GM19351 (cell line): ENCODE measurements around the gene SNRNP35.
A peak's percentile ranks its signal among the peaks of the same experiment; 100 is the strongest.
"Not testable (repeated sequence)": the region's sequence is repeated elsewhere in the genome, so short reads cannot be mapped to it uniquely, and the experiment has no call there.

Source experiments
- ATAC-seq: cut with Tn5 transposase; IDR thresholded peaks from one replicate; pipeline ENCODE4 v1.9.1; 2021; ENCODE audit warnings: mild to moderate bottlenecking, moderate library complexity; ENCODE audit not compliant: unreplicated experiment

The SNRNP35 gene

DNA sequence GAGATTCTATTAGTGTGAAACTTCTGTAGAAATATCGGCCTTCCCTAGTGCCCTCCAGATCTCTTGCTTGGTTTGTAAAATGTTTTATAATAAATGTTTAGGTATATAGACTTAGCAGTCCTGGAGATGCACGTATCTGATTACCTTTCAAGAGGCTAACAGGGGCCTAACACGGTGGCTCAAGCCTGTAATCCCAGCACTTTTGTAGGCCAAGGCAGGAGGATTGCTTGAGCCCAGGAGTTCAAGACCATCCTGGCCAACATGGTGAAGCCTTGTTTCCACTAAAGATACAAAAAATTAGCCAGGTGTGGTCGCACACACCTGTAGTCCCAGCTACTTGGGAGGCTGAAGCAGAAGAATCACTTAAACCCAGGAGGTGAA, 11.6 kb upstream of the SNRNP35 start:
- no peak for ATAC-seq

DNA sequence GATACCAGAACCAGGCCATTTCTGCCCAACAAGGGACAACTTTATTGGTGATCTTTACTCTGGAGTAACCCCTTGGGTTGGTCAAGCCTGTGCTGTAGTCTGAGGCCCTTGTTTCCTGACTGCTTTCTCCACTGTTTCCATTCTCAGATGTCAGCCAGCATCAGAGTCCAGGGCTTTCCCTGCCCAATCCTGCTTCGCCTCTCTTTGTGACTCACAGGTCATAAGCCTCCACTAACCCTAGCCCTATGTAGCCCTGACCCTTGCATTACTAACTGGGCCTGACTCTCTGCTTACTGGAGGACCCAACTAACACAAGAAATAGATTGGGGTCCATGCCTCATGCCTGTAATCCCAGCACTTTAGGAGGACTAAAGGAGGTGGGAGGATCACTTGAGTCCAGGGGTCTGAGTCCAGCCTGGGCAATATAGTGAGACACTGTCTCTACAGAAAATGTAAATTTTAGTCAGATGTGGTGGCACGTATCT, 8.6 kb upstream of the SNRNP35 start:
- no peak for ATAC-seq

GRCh38 chr12:123449856-123450255, 8.1 kb upstream of the SNRNP35 start:
- ATAC-seq: no peak

DNA sequence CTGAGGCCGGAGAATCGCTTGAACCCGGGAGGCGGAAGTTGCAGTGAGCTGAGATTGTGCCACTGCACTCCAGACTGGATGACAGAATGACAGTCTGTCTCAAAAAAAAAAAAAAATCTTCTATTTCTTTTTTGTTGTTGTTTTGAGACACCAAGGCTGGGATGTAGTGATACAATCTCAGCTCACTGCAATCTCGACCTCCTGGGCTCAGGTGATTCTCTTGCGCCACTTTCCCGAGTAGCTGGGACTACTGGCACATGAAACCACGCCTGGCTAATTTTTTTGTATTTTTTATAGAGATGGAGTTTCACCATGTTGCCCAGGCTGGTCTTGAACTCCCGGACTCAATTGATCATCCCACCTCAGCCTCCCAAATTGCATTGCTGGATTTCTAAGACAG, 7.3 kb upstream of the SNRNP35 start:
- ATAC-seq: no peak

DNA sequence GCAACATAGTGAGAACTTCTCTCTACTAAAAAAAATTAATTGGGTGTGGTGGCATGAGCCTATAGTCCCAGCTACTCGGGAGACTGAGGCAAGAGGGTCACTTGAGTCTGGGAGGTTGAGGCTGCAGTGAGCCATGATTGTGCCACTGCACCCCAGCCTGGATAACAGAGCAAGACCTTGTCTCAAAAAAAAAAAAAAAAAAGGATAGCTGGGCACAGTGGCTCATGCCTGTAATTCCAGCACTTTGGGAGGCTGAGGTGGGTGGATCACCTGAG, 5.7 kb upstream of the SNRNP35 start:
- ATAC-seq: not testable (repeated sequence)

DNA sequence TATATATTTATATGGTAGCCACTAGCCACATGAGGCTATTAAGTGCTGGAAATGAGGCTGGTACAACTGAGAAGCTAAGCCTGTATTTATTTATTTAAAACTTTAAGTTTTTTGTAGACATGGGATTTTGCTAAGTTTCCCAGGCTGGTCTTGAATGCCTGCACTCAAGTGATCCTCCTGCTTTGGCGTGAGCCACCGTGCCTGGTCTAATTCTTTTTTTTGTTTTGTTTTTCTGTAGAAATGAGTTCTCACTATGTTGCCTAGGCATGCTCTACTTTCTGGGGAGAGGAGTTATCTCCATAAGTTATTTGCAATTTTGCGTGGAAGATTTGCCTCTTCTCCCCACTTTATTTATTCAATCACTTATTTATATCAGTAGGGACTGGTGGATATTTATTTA, 4.8 kb upstream of the SNRNP35 start:
- ATAC-seq: no peak

- ATAC-seq: not testable (repeated sequence)
Measured at GRCh38 chr12:123463174-123463573, 5.2 kb downstream of the SNRNP35 start.

DNA sequence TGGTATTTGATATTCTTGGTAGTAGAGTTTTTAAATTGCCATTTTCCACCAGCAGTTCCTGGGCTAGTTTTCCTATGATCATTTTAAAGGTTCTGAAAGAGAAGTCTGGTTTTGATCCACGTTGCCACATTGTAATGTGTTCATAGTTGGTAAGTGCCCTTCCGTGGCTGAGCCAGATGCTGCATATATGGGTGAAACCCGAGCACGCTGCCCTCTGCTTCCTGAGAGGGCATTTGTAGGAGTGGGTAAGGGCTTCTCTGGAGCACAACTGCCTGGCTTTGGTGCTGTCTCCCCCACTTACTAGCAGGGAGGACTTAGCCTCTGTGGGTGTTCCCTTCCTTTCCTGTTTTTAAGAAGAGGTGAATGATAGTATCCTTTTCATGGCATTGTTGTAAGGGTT, 7.1 kb downstream of the SNRNP35 start:
- ATAC-seq: no peak

- ATAC-seq: peak; percentile 73
Measured at GRCh38 chr12:123468786-123469185, 10.8 kb downstream of the SNRNP35 start.

- no peak for ATAC-seq
Measured at GRCh38 chr12:123469978-123470377, 12.0 kb downstream of the SNRNP35 start.

DNA sequence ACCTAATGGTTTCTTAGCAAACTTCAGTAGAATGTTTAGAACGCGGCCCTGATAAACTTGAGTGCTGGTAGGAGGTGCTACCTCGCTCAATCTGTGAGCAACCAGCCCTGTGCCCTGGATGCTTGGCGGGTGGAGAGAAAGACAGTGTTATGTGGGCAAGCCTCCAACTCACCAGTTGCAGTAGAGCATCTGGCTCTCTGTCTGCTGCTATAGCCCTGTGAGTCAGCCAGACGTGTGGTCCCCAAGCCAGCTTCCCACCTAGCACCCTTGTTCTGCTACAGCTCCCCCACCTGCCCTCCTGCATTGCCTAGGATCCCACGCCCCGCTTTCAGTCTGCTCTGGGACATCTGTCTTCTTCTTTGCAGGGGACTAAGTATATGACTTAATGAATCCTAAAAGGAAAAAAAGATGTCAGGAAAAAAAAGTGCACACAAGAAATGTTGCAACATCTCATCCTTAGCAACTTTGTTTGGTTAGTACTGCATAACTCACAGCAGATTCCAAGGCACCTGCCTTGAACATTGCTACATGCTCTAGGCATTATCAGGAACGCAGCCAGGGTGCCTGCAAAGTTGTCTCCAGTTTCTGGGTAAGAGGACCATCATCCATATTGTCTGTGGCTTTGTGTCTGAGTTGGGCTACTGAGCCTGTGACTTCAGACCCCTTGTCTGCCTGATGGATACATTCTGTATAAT, 13.6 kb downstream of the SNRNP35 start:
- no peak for ATAC-seq

DNA sequence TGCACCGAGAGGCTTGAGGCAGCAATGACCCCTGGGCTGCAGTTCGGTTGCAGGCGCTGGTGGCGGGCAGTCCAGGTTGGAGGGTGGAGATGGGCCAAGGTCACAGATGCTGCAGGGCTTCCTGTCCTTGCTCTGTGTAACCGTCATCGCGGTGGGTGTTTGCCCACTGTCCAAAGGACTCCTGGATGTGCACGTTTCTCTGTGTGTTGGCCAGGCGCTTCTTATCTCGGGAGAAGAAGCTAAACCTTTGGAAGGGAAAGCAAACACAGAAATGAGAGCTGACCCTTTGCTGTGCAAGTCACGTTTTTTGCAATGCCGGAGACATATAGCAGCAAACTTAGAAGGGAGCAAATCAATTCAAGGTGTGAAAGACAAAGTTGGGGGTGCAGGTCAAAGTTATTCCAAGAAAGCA, 14.5 kb downstream of the SNRNP35 start:
- no peak for ATAC-seq

- no peak for ATAC-seq
Measured at GRCh38 chr12:123474485-123475245, 16.7 kb downstream of the SNRNP35 start.

- ATAC-seq: no peak
Measured at GRCh38 chr12:123475246-123475703, 17.3 kb downstream of the SNRNP35 start.

DNA sequence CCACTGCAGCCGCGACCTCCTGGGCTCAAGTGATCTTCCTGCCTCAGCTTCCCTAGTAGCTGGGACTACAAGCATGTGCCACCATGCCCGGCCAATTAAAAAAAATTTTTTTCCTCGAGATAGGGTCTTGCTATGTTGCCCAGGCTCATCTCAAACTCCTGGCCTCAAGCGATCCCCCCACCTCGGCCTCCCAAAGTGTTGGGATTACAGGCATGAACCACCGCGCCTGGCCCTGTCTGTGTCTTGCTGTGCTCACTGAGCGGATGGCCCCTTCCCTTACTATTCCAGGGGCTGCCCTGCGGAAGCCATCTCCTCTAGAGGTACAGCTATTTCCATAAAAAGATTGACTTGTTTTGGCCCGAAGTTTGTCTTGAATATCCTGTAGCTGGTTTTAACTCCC, 20.1 kb downstream of the SNRNP35 start:
- ATAC-seq: no peak

GRCh38 chr12:123478762-123479161, 20.8 kb downstream of the SNRNP35 start:
- ATAC-seq: no peak

- ATAC-seq: no peak
Measured at GRCh38 chr12:123479442-123480180, 21.7 kb downstream of the SNRNP35 start.

- not testable (repeated sequence) for ATAC-seq
Measured at GRCh38 chr12:123481251-123481650, 23.3 kb downstream of the SNRNP35 start.

DNA sequence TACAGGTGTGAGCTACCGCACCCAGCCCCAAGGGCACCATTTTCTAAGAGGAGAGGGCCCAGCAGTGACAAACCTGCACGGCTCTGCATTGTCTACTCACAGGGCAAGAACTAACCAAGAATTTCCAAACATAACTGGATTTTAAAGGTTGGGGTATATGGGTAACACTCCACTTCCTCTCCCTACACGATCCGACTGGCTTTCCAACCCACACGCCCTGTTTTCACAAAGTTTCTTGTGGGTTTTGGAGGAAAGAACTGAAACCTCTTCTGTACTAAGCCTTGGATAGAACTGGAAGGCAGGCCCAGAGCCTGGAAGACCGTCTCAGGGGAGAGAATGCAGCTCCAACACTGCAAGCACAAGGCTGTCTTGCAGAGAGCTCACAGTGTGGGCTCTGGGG, 24.9 kb downstream of the SNRNP35 start:
- ATAC-seq: no peak

GRCh38 chr12:123483602-123484248, 25.8 kb downstream of the SNRNP35 start:
- ATAC-seq: peak; percentile 50

GRCh38 chr12:123485756-123486155, 27.8 kb downstream of the SNRNP35 start:
- no peak for ATAC-seq
